Smooth muscle cell (in vitro differentiated cells): Measurements from ENCODE around the gene DOCK11. TPM values are rescaled to one million over a fixed set of nuclear protein-coding genes. Genes with fewer than 3 reads are reported as not detected.

Experiments used
- DNase-seq: peaks from one replicate; lab custom pipeline; 2025; ENCODE audit not compliant: unreplicated experiment; lab: John Stamatoyannopoulos, UW
- H2AFZ ChIP-seq: fragments of 200-600 bp; sonication (generic); 2 replicates; pipeline ENCODE4 v1.6.0; 2016; ENCODE audit warnings: antibody characterized with exemption, low read depth, mild to moderate bottlenecking
- H3F3A ChIP-seq: fragments of 200-600 bp; sonication (generic); 2 replicates; pipeline ENCODE4 v1.6.0; 2017; ENCODE audit warnings: antibody characterized with exemption, low read depth
- H3K27ac ChIP-seq: fragments of 200-600 bp; sonication (generic); 2 replicates; pipeline ENCODE4 v1.5.1; 2016; ENCODE audit warnings: low read depth, mild to moderate bottlenecking
- H3K27me3 ChIP-seq: fragments of 200-600 bp; sonication (generic); 2 replicates; pipeline ENCODE4 v1.6.1; 2016; ENCODE audit warnings: low read depth, mild to moderate bottlenecking
- H3K36me3 ChIP-seq: fragments of 200-600 bp; sonication (generic); 2 replicates; pipeline ENCODE4 v1.5.1; 2016; ENCODE audit warnings: low read depth
- H3K4me1 ChIP-seq: fragments of 200-600 bp; sonication (generic); 2 replicates; pipeline ENCODE4 v1.5.1; 2016; ENCODE audit warnings: low read depth
- H3K4me2 ChIP-seq: fragments of 200-600 bp; sonication (generic); 2 replicates; pipeline ENCODE4 v1.6.0; 2016; ENCODE audit warnings: mild to moderate bottlenecking
- H3K4me3 ChIP-seq: fragments of 200-600 bp; sonication (generic); 2 replicates; pipeline ENCODE4 v1.5.1; 2016; ENCODE audit warnings: mild to moderate bottlenecking
- H3K79me2 ChIP-seq: fragments of 200-600 bp; sonication (generic); 2 replicates; pipeline ENCODE4 v1.6.0; 2016; ENCODE audit warnings: low read depth, mild to moderate bottlenecking
- H3K9ac ChIP-seq: fragments of 200-600 bp; sonication (generic); 2 replicates; pipeline ENCODE4 v1.6.0; 2016; ENCODE audit warnings: low read depth
- H3K9me3 ChIP-seq: fragments of 200-600 bp; sonication (generic); replicated peaks from 2 replicates; pipeline ENCODE4 v1.5.1; 2016; ENCODE audit warnings: low read depth
- H4K20me1 ChIP-seq: fragments of 200-600 bp; sonication (generic); 2 replicates; pipeline ENCODE4 v1.6.0; 2016; ENCODE audit warnings: low read depth
- CTCF ChIP-seq: fragments of 200-600 bp; sonication (generic); IDR thresholded peaks from 2 replicates; pipeline ENCODE4 v1.5.1; 2017; ENCODE audit warnings: borderline replicate concordance, mild to moderate bottlenecking, antibody characterized with exemption; ENCODE audit not compliant: insufficient read depth, poor library complexity, severe bottlenecking
- WGBS: methylation state at CpG from one replicate; pipeline ENCODE4 v1.1.7; 2016; ENCODE audit warnings: low lambda C conversion rate; 5-methylcytosine and 5-hydroxymethylcytosine counted together
- polyA plus RNA-seq: library from polyadenylated mRNA; unstranded; fragments of >200 nt; fragmentation: Nextera tagmentation; extraction: Ambion mirVana; gene quantifications from 2 replicates; pipeline ENCODE4 v1.2.1, GENCODE V29; 2016
- total RNA-seq: library from RNA; depleted of rRNA; stranded (reverse); fragments of >200 nt; gene quantifications from 2 replicates; pipeline ENCODE4 v1.2.3, GENCODE V29; 2014

The DOCK11 gene
- total and polyA plus RNA-seq, 2 experiments from 2014 or later = 2.3 to 2.6 TPM

- 58% methylated on average over 5 of the region's 5 CpGs for WGBS
These were observed 49.9 kb downstream of the DOCK11 start for GRCh38 chrX:118545510-118545909.

GRCh38 chrX:118548841-118549240 lies 53.2 kb downstream of the DOCK11 start:
- Histone ChIP-seq H2AFZ (no peak overlapping the region), H3K27ac (no peak overlapping the region), H3F3A (no peaks in the 10 kb centered on the region), H3K27me3 (no peaks in the 10 kb centered on the region), H3K4me2 (no peak overlapping the region), H3K4me1 (no peaks in the 10 kb centered on the region), H3K79me2 (no peaks in the 10 kb centered on the region), H3K9me3 (no peaks in the 10 kb centered on the region), H3K36me3 (no peaks in the 10 kb centered on the region), H3K4me3 (no peak overlapping the region), H4K20me1 (no peaks in the 10 kb centered on the region), H3K9ac (no peak overlapping the region)
- DNase-seq = no peak
- no peak for TF ChIP-seq CTCF
- 72% methylated on average over 3 of the region's 3 CpGs for WGBS

More at GRCh38 chrX:118545510-118545909, 49.9 kb downstream of the DOCK11 start:
- TF ChIP-seq CTCF = no peak
- Histone ChIP-seq H3K9me3 (no peaks in the 10 kb centered on the region), H3K4me2 (no peak overlapping the region), H3K27me3 (no peaks in the 10 kb centered on the region), H3K4me1 (no peaks in the 10 kb centered on the region), H3K9ac (no peak overlapping the region), H3K36me3 (no peaks in the 10 kb centered on the region), H3K79me2 (no peaks in the 10 kb centered on the region), H3F3A (no peaks in the 10 kb centered on the region), H3K27ac (no peak overlapping the region), H2AFZ (no peak overlapping the region), H3K4me3 (no peak overlapping the region), H4K20me1 (no peaks in the 10 kb centered on the region)
- DNase-seq = no peak

- Histone ChIP-seq H3K9me3 (no peaks in the 10 kb centered on the region), H3F3A (no peaks in the 10 kb centered on the region), H3K4me2 (no peak overlapping the region), H3K4me1 (no peaks in the 10 kb centered on the region), H2AFZ (no peak overlapping the region), H3K79me2 (no peaks in the 10 kb centered on the region), H4K20me1 (no peaks in the 10 kb centered on the region), H3K9ac (no peak overlapping the region), H3K27me3 (no peaks in the 10 kb centered on the region), H3K4me3 (no peak overlapping the region), H3K36me3 (no peaks in the 10 kb centered on the region), H3K27ac (no peak overlapping the region)
- DNase-seq = no peak
- TF ChIP-seq CTCF = no peak
- WGBS = 78% methylated on average over 2 of the region's 2 CpGs
These were observed 55.2 kb downstream of the DOCK11 start for GRCh38 chrX:118550792-118551191.

- DNase-seq = no peak
- no peak overlapping the region for H3K4me3 ChIP-seq
- H3K36me3 ChIP-seq = no peaks in the 10 kb centered on the region
- no peak overlapping the region for H3K9ac ChIP-seq
- H4K20me1 ChIP-seq = no peaks in the 10 kb centered on the region
- H3F3A ChIP-seq = no peaks in the 10 kb centered on the region
- no peaks in the 10 kb centered on the region for H3K9me3 ChIP-seq
- no peak overlapping the region for H3K27ac ChIP-seq
- no peak overlapping the region for H3K4me2 ChIP-seq
- WGBS = 84% methylated on average over 6 of the region's 6 CpGs
- no peak overlapping the region for H2AFZ ChIP-seq
- no peak for TF ChIP-seq CTCF
- no peaks in the 10 kb centered on the region for H3K27me3 ChIP-seq
- H3K79me2 ChIP-seq = no peaks in the 10 kb centered on the region
- no peaks in the 10 kb centered on the region for H3K4me1 ChIP-seq
These were observed 55.8 kb downstream of the DOCK11 start for GRCh38 chrX:118551426-118551825.
